HG02610 (cell line): Measurements from ENCODE around the gene GAB2.
"Not testable (repeated sequence)": the region's sequence is repeated elsewhere in the genome, so short reads cannot be mapped to it uniquely, and the experiment has no call there.

Source experiments
- ATAC-seq: cut with Tn5 transposase; IDR thresholded peaks from one replicate; pipeline ENCODE4 v1.9.1; 2021; ENCODE audit warnings: mild to moderate bottlenecking, moderate library complexity; ENCODE audit not compliant: unreplicated experiment

Gene GAB2

GRCh38 chr11:78257654-78258053, 160.0 kb downstream of the GAB2 start:
- no peak for ATAC-seq

- no peak for ATAC-seq
Observed at GRCh38 chr11:78256962-78257361, 160.7 kb downstream of the GAB2 start.

GRCh38 chr11:78255919-78256318, 161.7 kb downstream of the GAB2 start:
- ATAC-seq: no peak

- no peak for ATAC-seq
Observed at GRCh38 chr11:78254268-78254667, 163.4 kb downstream of the GAB2 start.

GRCh38 chr11:78253797-78254196, 163.8 kb downstream of the GAB2 start:
- ATAC-seq: no peak

- no peak for ATAC-seq
Observed at GRCh38 chr11:78251083-78251775, 166.4 kb downstream of the GAB2 start.

- no peak for ATAC-seq
Observed at GRCh38 chr11:78250099-78250498, 167.5 kb downstream of the GAB2 start.

- ATAC-seq: no peak
Observed at GRCh38 chr11:78248903-78249302, 168.7 kb downstream of the GAB2 start.

- ATAC-seq: no peak
Observed at GRCh38 chr11:78248191-78248590, 169.4 kb downstream of the GAB2 start.

- no peak for ATAC-seq
Observed at GRCh38 chr11:78244546-78245255, 172.9 kb downstream of the GAB2 start.

- ATAC-seq: no peak
Observed at GRCh38 chr11:78244080-78244479, 173.5 kb downstream of the GAB2 start.

- no peak for ATAC-seq
Observed at GRCh38 chr11:78241475-78241874, 176.1 kb downstream of the GAB2 start.

GRCh38 chr11:78239781-78240180, 177.8 kb downstream of the GAB2 start:
- ATAC-seq: no peak

GRCh38 chr11:78237293-78238046, 180.2 kb downstream of the GAB2 start:
- no peak for ATAC-seq

GRCh38 chr11:78234006-78234405, 183.6 kb downstream of the GAB2 start:
- ATAC-seq: no peak

GRCh38 chr11:78233046-78233445, 184.6 kb downstream of the GAB2 start:
- ATAC-seq: not testable (repeated sequence)

GRCh38 chr11:78231962-78232501, 185.6 kb downstream of the GAB2 start:
- ATAC-seq: no peak

GRCh38 chr11:78230161-78230877, 187.3 kb downstream of the GAB2 start:
- no peak for ATAC-seq

- no peak for ATAC-seq
Observed at GRCh38 chr11:78229106-78229505, 188.5 kb downstream of the GAB2 start.

- ATAC-seq: peak; percentile 61
Observed at GRCh38 chr11:78228467-78228866, 189.2 kb downstream of the GAB2 start.

GRCh38 chr11:78227921-78228320, 189.7 kb downstream of the GAB2 start:
- ATAC-seq: no peak
